ENCODE measurements around the gene NOP9.
"Not testable (repeated sequence)": the region's sequence is repeated elsewhere in the genome, so short reads cannot be mapped to it uniquely, and the experiment has no call there.

Gene NOP9

DNA sequence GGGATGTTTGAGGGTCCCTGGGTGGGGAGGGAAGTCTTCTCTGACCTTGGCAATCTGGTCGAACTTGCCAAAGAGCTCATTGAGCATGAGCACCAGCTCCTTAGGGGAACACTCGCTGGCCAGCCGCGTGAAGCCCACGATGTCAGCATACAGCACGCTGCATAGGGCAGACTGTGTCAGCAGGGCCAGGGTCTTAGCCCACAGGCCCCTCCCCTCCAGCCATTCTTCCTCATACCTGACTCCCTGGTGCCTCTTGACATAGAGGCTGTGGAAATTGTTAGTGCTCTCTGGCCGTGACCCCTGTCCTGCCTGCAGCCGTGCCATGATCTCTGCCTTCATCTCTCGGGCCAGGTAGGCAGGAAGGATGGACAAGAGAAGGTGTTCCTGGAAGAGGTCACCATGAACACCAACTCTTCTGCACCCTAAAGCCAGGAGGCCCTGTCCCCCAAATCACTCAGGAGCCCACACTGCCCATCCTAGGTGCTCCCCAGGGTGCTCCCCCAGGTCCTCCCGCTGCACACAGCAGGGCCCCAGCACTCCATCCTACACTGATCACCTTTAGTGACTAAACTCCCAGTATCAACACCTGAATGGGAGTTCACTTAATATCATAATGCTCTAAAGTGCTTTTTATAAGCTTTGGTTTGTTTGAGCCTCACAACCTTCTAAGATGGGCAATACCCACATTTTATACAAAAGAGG lies 31.5 kb downstream of the NOP9 start:
- no peak for DNase-seq

DNA sequence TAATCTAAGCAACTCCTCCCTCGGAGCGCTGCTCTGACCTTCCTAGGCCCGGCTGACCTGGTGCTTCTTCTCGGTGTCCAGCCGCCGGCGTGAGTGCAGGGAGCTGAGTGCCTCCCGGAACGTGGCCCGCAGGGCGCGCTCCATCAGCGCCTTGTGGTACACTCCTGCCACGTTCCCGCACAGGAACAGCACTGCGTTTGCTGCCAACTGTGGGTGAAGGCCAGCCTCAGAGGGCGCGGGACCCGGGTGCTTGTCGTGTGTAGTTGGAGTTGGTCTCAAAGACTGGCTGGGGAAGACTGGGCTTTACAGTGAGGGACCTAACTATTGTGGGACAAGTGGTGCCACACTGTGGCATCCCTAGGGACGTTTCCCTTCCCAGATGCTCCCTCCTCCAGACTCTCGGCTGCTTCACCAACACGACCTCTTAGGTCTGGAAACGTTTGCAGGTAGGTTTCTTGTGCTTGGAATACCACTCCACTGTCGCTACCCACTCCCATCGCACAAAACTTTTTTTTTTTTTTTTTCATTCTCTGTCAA lies 32.1 kb downstream of the NOP9 start:
- no peak for DNase-seq

DNA sequence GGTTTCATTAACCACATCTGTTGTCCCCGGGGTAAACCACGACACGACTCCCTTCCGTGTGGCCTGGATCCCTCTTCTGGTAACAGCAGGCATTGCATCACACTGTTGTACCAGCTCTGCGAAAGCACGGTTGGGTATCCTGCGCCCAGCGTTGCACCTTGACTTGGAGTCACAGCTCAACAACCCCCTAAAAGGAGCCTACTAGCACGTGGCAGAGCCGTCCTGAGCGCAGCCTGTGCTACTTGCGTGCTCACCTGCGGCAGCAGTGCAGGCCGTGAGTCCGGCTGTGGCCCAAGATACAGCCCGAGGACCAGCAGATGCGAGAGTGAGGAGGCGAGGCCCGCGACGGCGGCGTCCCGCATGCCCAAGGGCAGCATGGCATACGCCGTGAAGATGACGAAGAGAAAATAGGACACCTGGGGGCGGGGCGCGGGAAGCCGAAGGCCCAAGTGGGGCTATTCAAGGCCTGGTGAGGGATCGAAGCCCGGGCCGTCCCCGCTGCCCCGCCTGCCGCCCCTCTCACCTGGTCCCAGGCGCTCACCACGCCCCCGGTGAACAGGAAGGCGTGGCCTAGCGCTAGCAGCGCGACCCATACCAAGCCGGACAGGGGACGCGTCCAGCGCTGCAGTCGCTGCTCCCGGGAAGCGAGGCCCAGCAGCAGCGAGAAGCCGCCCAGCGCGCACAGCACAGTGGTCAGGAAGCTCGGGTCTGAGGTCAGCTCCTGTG lies 32.8 kb downstream of the NOP9 start:
- peak; percentile 93 for DNase-seq

DNA sequence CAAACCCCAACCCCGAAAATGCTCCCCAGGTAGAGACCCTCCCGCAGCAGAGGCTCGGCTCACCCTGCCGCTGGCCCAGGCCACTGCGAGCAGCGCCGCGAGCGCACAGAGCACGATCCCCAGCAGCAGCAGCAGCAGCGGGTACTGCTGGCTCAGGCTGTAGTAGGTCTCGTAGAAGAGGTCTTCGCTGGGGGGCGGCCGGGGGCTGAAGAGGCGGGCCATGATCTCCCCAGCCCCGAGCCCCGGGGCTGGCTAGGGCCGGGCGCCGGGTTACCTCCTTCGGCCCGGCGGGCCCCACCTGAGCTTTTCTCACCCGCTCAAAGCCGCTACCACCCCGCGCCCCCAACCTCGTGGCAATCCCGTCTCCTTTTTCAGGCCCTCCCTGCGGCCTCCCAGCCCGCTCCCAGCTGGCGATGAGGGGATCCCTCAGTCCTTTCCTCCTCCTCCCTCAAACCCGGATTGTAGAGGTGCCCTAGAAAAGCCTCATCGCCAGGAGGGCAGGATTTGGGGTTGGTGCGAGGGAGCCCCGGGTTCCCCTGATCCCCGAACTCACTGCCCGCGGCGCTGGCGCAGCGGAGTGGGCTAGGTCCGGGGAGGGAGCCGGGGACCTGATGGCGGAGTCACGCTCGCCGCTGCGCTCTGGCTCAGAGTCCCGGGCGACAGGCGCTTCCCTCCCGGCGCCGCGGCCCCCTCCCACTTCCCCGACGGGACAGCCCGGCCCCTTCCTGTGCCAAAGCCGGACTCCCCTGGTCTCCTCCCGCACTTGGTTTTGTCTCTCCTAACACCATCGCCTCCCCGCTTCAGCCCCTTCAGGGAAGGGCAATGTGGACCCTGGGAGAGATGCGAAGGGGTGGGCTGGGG lies 35.0 kb downstream of the NOP9 start, which contains the start of gene ADCY4:
ADCY4 (minus strand) TSS at position 641 of the 861 bp plus-strand sequence; CDS start at position 222, 419 bp downstream.
- DNase-seq = no peak

DNA sequence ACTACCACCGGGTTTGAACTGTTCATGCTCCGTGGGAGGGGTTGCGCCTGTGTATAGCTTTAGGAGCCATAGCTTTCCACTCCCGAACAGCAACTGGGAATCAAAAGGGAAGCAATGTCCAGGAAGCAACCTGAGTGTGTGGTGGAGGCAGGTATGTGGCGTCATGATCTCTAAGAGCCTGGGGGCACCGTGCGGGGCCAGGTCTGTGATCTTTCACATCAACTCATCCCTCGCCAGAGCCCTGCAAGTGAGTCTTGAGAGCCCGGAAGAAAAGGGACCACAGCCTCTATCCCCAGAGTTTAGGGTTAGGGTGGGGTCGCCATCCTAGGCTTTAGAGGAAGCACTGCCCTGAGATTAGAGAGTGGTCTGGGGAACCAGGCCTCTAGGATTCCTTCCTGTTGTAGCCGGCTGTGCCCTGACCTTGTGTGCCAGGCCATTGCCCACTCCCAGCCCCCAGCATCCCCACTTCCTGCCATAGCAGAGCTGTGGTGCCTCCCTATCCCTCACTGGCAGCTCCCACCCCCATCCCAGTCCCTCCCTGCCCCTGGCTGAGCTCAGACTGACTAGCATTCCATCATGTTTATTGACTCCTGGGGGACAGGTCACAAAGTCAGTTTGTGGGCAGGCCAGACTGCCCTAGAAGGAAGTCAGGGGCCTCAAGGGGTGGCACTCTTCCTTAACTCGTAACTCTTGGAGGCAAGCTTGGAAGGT lies 36.0 kb downstream of the NOP9 start:
- no peak for DNase-seq

DNA sequence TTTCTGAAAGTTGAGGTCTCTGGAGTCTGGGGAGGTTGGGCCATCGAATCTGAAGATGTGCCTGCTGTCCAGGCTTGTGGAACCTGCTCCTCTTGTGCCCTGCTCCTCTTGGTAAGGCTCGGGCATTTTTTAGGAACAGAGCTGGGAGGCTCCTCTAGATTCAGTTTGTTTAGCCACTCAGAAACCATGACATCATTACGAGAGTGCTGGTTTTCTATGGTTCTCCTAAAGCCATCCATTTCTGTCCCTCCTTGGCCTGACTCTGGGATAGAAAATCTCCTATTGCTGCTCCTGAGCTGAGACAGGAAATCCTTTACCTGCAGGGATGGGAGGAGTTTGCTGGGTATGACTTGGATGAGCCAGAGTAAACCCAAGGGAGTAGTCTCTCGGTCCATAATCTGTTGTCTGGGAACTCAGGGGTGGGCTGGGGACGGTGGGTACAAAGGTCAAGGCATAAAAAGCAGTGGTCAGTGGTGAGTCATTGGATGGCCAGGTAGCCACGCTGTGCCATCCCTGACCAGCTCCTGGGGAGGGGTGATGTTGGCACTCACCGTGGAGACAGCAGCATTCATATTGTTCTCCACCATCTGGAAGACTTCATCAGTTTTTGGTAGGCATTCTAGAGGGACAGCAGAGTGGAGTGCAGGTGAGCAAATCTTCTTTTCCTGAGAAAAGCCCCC lies 37.6 kb downstream of the NOP9 start:
- no peak for DNase-seq

DNA sequence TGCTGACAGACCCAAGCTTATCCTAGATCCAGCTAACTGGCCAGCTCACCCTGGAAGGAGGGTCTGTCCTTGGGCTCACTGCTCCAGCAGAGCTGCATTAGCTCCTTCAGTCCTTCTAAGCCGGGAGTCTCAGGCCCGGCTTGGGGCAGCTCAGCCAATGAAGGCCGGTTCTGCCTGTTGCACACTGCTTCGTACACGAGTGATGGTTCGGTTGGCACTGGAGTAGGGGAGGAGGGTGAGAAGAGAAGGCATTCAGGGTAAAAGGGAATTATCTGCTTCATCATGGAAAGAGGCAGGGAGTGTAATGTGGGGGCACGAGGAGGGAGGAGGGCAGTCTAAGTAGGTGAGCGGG lies 38.1 kb downstream of the NOP9 start:
- no peak for DNase-seq

DNA sequence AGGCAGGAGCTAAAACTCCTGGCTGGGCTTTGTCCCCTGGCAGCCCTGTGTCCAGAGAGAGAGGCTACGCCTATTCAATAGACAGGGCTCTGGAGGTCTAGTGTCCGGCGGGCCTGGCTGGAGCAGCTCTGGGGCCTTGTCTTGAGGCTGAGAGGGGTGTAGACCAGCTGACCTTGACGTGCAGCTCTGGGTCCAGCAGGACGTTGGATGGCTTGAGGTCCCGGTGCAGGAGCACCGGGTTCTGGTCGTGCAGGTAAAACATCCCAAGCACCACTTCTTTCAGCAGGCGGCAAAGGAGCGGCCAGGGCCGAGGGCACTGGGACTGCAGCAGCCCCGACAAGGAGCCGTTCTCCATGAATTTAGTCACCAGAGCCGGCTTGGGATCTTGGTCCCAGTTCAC lies 39.2 kb downstream of the NOP9 start:
- DNase-seq = no peak

DNA sequence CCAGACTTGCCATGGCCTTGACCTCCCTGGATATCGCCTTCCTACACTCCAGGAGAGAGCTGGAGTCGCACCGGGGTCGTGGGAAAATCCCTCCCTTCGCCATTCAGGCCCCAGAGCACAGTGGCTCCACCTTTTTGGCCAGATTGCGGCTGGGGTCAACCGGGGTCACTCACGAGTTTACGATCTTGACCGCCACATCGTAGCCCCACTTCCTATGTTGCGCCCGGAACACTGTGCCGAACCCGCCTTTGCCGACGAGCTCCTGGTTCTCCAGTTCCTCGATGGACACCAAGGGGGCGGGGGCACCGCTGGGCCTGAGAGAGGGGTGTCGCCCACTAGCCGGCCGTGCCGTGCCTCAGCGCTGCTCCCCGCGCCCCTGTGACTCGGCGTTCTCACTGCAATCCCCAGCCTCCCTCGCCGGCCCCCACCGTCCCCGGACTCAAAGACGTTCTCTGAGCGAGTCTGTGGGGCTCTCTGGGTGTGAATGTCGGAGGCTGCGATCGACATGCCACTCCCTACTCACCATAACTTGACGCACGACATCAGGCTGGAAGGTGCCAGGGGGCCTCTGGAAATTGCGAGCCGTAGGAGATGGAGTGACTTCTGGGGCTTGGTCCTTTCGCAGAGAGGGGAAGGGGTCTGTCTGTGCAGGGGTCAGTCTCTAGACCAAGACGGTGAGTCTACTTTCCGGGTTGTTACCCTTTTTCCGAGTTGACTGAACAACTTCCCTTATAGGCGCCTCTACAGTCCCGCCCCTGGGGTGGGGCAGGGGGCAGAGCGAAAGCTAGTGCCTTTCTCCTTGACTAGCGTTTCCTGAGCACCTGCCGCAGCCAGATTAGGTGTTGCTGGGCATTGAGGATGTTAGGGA lies 39.9 kb downstream of the NOP9 start, which contains the start of gene RIPK3:
RIPK3 (minus strand) TSS at position 708 of the 868 bp plus-strand sequence; CDS start at position 543, 165 bp downstream.
- peak; percentile 70 for DNase-seq

DNA sequence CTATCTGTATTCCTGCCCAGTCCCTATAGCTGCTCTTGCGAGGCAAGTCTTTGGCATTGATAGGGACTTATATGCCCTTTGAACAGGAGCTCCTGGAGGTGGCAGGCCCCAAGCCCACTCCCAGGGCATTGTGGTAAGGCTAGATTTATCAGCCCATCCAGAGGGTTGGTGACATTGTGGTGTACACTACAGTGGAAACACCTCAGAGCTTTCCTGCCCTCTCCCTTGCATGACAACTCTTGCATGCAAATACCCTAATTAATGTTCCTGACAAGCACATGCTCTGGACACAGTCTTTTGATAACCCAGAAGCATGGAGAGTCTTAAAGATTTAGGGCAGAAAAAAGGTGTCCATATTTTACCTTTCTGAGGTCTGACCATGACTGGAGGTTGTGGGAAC lies 41.0 kb downstream of the NOP9 start:
- no peak for DNase-seq

DNA sequence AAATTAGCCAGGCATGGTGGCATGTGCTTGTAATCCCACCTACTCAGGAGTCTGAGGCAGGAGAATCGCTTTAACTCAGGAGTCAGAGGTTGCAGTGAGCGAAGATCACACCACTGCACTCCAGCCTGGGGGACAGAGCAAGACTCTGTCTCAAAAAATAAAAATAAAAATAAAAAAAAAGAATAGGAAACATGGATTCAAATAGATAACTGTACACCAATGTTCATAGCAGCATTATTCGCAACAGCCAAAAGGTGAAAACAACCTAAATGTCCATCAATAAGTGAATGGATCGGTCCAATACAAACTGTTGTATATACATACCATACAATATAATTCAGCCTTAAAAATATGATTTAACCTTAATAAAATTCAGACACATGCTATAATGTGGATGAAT lies 43.2 kb downstream of the NOP9 start:
- no peak for DNase-seq

DNA sequence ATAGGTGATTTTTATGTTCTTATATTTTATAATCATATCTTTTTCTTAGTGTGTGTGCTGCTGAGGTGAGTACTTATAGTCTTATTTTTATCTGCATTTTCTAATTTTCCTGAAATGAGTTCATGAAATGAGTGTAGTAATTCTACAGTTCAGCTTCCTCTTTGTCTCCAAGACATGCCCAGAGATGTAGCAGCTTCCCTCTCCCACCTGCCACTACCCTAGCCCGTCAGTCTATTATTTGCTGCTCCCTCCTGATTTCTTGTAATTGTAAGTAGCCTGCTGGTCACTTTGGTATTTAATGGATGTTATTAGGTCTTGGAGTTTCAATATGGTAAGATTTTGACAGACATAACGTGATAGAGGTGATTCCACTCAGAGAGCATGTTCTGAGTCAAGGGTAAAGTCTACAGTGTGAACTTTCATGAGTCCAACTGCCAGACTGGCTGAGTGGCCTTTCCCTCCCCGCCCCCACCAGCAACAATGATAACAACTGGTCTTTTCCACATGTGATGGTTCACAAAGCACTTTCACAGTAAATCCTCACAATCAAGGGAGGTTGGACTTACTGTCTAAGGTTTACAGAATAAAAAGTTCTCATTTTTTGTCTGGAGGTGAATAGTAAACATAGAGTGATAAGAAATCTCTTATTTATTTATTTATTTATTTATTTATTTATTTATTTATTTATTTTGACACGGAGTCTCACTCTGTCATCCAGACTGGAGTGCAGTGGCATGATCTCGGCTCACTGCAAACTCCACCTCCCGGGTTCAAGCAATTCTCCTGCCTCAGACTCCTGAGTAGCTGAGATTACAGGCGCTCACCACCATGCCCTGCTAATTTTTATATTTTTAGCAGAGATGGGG lies 44.4 kb downstream of the NOP9 start:
- no peak for DNase-seq

DNA sequence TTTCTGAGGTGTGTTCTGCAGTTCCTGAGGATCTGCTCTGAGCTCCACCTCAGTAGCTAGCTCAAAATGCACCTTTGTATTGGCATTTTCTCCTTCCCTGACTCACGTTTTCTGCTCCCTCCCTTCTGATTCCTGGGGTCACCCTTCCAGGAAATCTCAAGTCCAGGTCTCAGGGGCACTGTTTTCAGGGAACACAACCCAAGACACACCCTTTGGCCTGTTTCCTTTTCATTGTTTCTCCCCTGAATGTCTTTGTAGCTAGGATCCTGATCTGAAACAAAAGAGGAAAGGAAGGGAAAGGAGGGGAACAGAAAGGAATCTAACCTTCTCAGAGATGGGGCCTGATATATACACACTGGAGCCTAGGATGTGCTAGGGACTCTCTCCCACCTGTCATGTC lies 47.5 kb downstream of the NOP9 start:
- no peak for DNase-seq

DNA sequence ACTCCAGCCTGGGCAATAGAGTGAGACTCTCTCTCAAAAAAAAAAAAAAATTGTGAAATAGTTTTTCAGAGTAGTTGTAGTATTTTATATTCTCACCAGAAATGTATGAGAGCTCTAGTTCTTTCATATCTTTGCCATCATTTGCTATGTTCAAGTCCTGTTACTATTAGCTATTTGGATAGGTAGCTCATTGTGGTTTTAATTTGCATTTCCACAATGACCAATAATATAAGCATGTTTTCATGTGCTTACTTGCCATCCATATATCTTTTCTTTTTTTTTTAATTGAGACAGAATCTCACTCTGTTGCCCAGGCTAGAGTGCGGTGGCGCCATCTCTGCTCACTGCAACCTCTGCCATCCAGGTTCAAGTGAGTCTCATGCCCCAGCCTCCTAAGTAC lies 48.5 kb downstream of the NOP9 start:
- DNase-seq = no peak

DNA sequence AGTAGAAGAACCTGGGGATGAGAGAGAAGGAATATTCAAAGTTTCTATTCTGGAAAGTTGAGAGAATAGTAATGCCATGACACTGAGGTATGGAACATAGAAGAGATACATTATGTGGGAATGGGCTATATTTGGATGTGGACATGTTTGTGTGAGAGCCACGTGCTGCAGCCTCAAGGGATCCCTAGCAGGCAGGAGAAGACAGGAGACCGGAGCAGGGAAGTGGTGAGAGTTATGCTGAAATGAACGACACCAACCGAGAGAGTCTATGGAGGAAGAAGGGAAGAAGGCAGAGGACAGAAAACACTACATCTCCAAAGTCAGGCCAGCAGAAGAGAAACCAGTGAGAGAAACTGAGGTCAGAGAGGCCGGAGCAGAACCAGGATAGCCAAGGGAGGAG lies 50.1 kb downstream of the NOP9 start:
- no peak for DNase-seq

DNA sequence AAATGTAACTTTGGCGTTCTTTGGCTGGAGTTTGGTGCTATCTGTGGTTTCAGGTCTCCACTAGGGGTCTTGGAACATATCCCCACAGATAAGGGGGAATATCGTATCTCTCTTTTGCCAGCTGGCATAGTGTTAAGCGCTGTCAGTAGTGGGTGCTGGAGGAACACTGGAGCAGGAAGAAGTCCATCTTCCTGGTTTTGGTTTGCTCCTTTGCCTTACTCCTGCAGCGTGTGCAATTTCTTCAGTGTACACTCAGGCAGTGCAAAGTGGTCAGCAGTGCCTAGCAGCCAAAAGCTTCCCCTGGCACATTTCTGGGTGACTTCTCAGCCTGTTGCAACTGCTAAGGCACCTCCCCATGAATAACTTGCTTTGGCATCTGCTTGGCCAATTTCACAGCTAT lies 51.9 kb downstream of the NOP9 start:
- no peak for DNase-seq

DNA sequence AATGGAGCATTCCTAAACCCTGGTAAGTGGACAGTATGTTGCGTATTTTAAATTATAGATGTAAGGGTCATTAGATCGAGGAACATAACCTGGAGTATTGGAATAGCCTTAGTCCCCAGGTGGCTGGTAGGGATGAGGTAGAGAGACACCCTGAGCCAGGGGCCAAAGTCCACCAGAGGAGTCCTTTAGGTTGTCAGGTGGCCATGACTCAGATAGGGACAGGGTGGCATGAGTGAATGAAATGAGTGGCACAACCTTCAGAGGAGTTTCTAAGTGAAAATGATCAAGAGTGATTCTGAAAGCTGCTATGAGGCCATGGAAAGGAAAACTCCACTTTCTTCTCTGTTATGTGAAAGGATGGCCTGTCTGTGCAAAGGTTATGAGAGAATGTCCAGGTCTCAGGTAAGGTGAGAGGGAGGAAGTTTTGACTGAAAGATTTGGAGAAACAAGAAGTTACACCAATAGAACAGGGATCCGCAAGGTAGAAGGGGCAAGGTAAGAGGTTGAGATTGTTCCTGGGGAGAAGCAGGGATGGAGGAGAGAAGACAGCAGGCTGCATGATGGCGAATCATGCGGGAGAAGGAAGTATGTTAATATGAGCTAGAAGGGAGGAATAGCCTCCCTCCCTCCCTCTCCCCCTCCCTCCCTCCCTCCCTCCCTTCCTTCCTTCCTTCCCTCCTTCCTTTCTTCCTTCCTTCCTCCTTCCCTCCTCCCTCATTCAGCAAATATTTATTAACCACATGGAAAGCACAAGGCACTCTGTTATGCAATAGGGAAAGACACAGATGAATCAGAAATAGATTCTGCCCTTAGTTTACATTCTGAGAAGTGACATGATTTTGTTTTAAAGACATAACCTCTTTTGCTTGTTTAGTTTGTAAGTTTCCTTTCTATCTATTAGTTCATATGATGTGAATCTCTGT lies 54.2 kb downstream of the NOP9 start:
- DNase-seq = no peak

DNA sequence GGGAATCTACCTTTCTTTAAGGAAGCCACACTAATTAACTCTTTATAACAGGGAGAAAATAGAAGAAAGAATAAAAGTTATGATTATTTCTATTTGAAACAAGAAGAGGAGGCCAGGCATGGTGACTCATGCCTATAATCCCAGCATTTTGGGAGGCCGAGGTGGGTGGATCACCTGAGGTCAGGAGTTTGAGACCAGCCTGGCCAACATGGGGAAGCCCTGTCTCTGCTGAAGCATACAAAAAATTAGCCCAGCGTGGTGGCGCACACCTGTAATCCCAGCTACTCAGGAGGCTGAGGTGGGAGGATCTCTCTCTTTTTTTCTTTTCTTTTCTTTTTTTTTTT lies 54.8 kb downstream of the NOP9 start:
- DNase-seq = not testable (repeated sequence)

DNA sequence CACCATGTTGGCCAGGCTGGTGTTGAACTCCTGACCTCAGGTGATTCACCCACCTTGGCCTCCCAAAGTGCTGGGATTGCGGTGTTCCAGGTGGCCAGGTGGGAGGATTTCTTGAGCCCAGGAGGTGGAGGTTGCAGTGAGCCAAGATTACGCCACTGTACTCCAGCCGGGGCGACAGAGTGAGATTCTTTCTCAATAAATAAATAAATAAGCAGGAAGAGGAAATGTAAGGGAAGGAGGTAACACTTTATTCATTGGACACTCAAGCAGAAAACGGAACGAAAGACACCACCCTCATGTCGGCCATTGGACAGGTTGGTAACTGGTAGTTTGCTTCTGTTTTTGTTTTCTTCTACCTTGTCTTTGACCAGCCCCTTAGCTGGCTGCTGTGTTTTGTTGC lies 55.4 kb downstream of the NOP9 start:
- DNase-seq = no peak

Data from CD4-positive, alpha-beta T cell treated with Interleukin-21 for 1 hour (primary cell).